ENCODE data around the gene NCOA4. TPM values are rescaled to one million over a fixed set of nuclear protein-coding genes. Genes with fewer than 3 reads are reported as not detected.
A peak's percentile ranks its signal among the peaks of the same experiment; 100 is the strongest.

Gene NCOA4
- total RNA-seq, 4 donors from 2014 or later: 140 to 189 (median 160) TPM

- intact Hi-C loops (cut with DNase I): no loop called here
- H3K36me3 ChIP-seq: no peaks in the 10 kb centered on the region
- no peaks in the 10 kb centered on the region for H3K27me3 ChIP-seq
- TF ChIP-seq POLR2A (IDR thresholded peaks at IDR 0.05): no peak
- H3K4me3 ChIP-seq (replicated peaks in 1 of 3): no peak overlapping the region
- DNase-seq: no peak
- WGBS, 2 donors: 72 to 74% methylated on average over 4 of the region's 4 CpGs
- no peak overlapping the region for H3K27ac ChIP-seq
- no peaks in the 10 kb centered on the region for H3K9me3 ChIP-seq
- no peaks in the 10 kb centered on the region for H3K4me1 ChIP-seq
Observed at GRCh38 chr10:46042527-46042926, 12.1 kb upstream of the NCOA4 start.

- intact Hi-C loops (cut with DNase I): no loop called here
- Histone ChIP-seq H3K36me3 (no peaks in the 10 kb centered on the region), H3K9me3 (no peaks in the 10 kb centered on the region), H3K27ac (no peak overlapping the region), H3K4me1 (no peaks in the 10 kb centered on the region), H3K27me3 (no peaks in the 10 kb centered on the region), H3K4me3 (replicated peaks in 1 of 3) (no peak overlapping the region)
- TF ChIP-seq POLR2A (IDR thresholded peaks at IDR 0.05): no peak
- DNase-seq: peak; percentile 36
- WGBS, 2 donors: 50 to 51% methylated on average over 3 of the region's 3 CpGs
Observed at GRCh38 chr10:46040004-46040403, 9.6 kb upstream of the NCOA4 start.

GRCh38 chr10:46037107-46037825 is 6.8 kb upstream of the NCOA4 start:
- no peaks in the 10 kb centered on the region for H3K4me1 ChIP-seq
- H3K27ac ChIP-seq: no peak overlapping the region
- 81 to 83% methylated on average over 8 of the region's 8 CpGs for WGBS, 2 donors
- no peaks in the 10 kb centered on the region for H3K36me3 ChIP-seq
- H3K9me3 ChIP-seq: no peaks in the 10 kb centered on the region
- no peak for TF ChIP-seq CTCF (IDR thresholded peaks at IDR 0.05)
- no peak for TF ChIP-seq POLR2A (IDR thresholded peaks at IDR 0.05)
- intact Hi-C loops (cut with DNase I): no loop called here
- no peaks in the 10 kb centered on the region for H3K27me3 ChIP-seq
- no peak overlapping the region for H3K4me3 ChIP-seq (replicated peaks in 1 of 3)
- no peak for DNase-seq

- H3K27ac ChIP-seq: no peak overlapping the region
- TF ChIP-seq POLR2A (IDR thresholded peaks at IDR 0.05) (no peak), CTCF (IDR thresholded peaks at IDR 0.05) (no peak)
- DNase-seq: no peak
- intact Hi-C loops (cut with DNase I): no loop called here
- H3K4me1 ChIP-seq: peaks cover 0 to 3% of the 10 kb centered on the region in 2 donors
- no peaks in the 10 kb centered on the region for H3K27me3 ChIP-seq
- no peak overlapping the region for H3K4me3 ChIP-seq (replicated peaks in 1 of 3)
- H3K9me3 ChIP-seq: no peaks in the 10 kb centered on the region
- WGBS, 2 donors: 65 to 72% methylated on average over 8 of the region's 8 CpGs
- no peaks in the 10 kb centered on the region for H3K36me3 ChIP-seq
Observed at GRCh38 chr10:46035923-46036849, 5.8 kb upstream of the NCOA4 start.

- no peak overlapping the region for H3K27ac ChIP-seq
- intact Hi-C loops (cut with DNase I): no loop called here
- no peak overlapping the region for H3K4me3 ChIP-seq (replicated peaks in 1 of 3)
- H3K9me3 ChIP-seq: no peaks in the 10 kb centered on the region
- no peak for DNase-seq
- H3K36me3 ChIP-seq: no peaks in the 10 kb centered on the region
- peaks cover 14 to 18% of the 10 kb centered on the region in 2 donors for H3K4me1 ChIP-seq
- H3K27me3 ChIP-seq: no peaks in the 10 kb centered on the region
- TF ChIP-seq POLR2A (IDR thresholded peaks at IDR 0.05) (no peak), CTCF (IDR thresholded peaks at IDR 0.05) (no peak)
Observed at GRCh38 chr10:46033602-46034011, 3.2 kb upstream of the NCOA4 start.
